ENCODE data around the gene CC2D1A.

Gene CC2D1A

DNA sequence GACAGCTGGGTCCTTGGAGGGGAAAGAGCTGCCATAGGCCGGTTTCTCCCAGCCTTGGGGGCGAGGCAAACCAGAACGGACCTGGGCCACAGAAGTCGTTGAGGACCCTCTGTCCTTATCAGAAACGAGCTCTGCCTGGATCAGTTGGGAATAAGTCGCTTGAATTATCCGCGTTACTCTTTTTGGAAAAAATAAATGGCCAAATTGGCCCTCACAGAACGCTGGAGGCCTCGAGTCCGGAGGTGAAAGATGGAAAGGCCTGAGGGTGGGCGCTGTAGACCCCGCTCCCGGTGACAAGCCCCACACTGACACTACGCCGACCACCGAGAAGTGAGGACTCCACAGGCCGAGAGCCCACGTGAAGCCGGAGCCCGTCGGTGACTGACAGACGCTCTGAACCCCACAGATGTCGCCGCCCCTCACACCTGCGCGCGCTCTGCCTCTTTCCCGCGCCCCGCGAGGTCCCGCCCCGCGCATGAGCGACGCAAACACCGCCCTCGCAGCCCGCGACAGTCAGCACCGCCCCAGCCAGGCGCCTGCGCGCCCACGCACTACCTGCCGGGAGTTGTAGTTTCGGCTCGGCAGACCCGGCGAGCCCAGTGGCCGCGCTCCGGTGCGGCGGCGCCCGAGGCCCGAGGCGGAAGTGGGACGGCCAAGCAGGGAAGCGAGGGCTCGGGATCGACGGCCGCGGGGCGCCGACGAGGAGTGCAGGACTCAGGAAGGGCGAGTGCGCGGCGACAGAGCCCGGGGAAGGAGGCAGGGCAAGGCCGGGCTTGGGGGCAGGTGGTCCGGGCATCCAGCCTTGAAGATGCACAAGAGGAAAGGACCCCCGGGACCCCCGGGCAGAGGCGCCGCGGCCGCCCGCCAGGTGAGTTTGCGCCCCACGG lies at the start of gene CC2D1A, which contains the start of gene BRME1:
CC2D1A (plus strand) TSS at position 568 of the 887 bp plus-strand sequence; CDS start at position 809, 241 bp downstream.
BRME1 (minus strand) TSS at position 484 of the 887 bp plus-strand sequence. CDS start 1,225 bp downstream, outside the sequence.
- DNase-seq = peak; percentile 93

DNA sequence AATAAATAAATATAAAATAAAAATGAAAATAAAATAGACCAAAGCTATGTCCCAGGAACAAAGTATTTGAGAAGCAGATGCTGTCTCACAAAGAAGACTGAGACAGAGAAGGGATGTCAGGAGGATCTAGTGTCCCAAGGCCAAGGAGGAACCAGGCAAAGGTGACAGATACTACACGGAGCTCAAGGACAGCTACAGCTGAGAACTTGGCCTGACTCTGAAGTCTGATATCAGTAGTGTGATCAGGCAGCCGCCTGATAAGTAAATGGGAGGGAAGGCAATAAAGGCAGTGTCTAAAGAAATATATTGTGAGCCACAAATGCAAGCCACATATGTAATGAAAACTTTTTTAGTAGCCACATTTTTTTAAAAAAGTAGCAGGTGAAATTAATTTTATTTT lies 49.5 kb upstream of the CC2D1A start:
- no peak for DNase-seq

DNA sequence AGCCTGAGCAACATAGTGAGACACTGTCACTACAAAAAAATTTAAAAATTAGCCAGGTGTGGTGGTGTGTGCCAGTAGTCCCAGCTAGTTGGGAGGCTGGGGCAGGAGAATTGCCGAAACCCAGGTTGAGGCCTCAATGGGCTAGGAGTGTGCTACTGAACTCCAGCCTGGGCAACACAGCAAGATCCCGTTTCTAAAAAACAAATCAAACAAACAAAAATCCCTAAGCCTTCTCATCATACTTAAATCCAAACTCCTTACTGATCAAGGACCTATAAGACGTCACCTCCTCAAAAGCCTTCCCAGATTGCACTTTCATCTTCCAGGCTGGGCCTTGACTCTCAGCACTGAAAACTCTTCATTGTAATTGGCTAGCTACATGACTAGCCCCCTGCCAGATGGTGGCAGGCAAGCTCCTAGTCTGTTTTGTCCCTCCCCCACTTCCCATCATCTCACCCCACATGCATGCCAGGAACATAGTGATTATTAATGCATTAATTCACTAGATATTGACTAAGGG lies 46.6 kb upstream of the CC2D1A start:
- DNase-seq = no peak

DNA sequence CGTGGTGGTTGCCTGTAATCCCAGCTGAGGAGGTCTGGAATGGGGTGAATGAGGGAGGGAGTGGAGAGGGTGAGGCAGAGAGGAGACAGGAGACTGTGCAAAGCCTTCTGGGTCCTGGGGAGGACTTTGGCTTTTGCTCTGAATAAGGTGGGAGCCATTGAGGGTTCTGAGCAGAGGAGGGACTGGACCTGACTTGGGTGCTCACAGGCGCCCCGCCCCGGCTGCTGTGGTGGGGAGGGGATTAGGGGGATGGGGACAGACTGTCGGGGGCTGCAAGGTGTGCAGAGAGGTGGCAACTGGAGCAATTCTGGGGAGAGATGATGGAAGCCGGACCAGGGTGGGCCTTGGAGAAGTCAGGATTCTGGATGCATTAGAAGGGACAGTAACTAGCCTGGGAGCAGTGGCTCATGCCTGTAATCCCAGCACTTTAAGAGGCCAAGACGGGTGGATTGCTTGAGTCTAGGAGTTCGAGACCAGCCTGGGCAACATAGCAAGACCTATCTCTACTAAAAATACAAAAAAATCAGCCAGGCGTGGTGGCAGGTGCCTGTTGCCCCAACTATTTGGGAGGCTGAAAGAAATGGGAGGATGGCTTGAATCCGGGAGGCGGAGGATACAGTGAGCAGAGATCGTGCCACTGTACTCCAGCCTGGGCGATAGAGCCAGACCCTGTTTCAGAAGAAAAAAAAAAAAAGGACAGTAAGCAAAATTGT lies 45.2 kb upstream of the CC2D1A start:
- DNase-seq = no peak

DNA sequence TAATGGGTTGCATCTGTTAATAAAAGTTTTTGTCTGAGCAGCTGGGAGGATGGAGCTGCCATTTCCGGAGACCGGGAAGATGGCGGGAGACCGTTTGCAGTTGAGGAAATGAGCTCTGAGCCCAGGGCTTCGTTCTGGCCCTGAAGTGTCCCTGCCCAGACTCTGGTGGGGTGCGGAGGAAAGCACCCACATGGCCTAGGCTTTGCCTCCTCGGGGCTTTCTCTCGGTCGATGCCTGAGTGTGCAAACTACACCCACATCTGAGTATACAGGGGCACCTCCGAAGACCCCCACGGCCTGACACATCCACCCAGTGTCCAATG lies 44.6 kb upstream of the CC2D1A start:
- no peak for DNase-seq

DNA sequence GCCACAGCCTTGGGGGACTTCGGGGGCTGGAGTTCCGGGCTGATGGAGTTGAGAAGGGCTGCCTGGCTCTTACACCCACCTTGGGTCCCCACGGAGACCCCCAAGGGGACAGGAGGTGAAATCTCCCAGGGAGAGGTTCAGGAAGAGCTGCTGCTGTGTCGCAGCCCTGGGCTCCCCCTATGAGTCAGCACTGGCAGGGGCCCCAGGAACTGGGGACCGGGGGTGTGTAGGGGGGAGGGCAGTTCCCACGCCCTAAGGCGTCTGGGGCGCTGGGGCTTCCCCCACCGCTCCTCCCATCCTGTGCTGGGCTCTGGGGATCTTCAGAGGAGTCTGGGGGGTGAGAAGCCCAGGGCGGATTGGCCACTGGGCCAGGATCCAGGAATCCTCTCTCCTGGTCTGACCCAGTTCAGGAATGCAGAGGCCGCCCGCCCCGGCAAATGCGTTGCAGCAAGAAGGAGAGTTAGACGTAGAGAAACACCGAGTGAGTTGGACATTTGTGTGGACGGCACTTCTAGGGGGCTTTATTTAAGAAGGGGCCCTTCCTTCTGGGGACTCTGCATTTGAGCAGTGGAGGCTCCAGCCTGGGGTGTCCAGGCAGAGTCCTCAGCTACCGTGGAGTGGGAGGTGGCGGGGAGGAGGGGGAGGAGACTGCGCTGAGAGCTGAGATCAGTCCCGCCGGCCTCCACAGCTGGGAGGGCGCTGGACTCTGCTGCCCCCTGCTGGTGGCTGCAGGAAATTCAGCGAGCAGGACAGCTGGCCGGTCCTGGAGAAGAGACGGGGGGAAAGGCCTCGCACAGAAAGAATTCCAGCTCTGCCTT lies 44.1 kb upstream of the CC2D1A start:
- peak; percentile 92 for DNase-seq

DNA sequence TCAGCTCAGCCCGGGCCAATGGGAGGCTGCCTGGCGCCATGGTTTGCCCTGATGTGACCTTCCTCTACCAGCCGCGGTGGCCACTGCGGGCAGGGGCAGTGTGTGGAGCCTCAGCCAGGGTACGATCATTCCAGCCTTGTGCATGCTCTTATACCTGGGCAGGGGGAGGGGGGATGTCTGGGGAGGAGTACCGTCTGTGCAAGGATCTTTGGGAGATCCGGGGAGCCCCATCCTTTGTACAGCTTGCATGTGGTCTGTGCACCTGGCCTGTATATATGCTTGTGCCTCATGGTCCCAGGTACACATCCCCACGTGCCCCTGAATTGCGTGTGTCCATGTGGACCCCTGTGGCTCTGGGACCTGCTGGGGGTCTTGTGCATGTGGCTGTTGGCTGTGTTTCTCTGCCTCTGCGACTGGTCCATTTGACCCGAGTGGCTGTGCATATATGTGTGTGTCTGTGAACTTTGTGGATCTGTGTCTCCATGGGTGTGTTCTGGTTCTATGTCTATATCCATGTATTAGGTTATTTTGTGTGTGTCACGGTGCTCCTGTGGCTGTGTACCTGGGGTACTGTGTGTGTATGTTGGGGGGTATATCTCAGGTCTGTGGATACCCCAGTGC lies 41.8 kb upstream of the CC2D1A start:
- no peak for DNase-seq

DNA sequence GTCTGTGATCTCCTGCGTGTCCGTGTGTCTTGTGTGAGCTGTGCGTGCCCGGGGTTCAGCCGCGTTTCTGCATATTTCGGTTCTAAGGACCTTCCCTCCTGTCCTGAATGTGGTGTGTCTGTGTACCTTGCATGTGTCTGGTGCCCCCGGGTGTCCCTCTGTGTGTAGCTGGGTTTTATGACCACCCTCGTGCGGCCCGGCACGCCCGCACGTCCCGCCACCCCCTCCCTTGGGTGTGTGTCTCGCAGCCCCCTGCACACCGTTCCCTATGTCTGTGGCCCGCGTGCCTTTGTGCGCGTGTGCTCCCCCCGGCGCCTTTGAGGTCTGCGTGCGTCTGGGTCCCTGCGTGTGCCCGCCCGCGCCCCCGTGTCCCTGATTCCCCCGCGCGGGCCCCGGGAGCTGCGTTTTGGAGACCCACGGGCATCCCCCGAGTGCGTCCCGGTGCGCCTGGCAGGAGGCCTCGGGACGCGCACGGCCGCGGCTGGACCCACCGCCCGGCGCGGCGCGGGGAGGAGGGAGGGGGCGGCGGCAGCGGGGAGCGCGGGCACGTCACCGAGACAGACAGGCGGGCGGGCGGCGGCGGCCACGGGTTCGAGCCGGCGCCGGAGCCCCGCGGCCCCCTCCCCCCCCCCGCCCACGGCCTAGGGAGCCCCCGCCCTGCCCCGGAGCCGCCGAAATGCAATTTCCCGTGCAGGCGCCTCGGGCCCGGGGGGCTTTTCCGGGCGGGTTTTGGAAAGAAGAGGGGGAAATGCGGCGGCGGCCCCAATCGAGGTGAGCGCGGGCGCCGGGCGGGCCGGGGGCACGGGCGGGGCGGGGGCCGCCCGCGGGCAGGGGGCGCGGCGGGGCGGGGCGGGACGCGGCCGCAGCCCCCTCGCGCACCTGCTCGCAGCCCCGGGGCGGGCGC lies 41.1 kb upstream of the CC2D1A start:
- no peak for DNase-seq

DNA sequence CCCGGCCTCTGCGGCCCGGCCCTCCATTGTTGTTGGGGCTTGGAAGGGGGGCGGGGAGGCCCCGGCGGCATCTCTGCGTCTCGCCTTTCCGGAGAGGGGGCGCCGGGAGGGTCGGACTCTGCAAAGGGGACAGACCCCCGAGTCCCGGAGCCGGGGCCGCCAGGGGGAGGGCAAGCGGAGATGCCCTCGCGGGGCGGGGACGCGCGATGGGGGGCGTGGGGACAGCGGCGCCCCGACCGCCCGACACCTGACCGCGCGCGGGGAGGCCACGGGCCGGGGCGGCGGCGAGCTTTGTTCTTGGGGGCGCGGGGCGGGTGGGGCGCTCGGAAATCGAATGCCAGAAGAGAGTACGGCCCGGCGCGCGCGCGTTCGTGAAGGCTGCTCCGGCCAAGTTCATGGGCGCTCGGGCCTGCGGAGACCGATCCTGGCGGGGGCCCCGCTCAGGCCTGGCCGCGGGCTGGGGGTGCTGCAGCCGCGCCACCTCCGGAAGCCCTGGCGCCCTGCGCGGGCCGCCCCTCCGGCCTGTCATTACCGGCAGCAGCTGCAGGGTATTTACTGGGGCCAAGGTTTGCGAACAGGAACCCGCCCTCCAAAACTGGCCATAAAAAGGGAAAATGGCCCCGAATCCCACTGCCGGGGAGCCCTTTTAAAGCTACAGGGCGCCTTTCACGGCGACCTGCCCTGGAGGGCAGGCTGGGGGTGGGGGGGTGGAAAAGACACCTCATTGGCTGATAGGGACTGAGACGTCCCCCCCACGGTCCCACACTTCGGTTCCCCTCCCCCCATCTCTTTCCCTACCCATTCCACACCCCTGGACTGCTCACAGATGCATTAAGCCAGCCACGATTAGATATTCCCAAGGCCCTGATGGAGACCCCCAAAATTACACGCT lies 40.2 kb upstream of the CC2D1A start:
- DNase-seq = no peak

DNA sequence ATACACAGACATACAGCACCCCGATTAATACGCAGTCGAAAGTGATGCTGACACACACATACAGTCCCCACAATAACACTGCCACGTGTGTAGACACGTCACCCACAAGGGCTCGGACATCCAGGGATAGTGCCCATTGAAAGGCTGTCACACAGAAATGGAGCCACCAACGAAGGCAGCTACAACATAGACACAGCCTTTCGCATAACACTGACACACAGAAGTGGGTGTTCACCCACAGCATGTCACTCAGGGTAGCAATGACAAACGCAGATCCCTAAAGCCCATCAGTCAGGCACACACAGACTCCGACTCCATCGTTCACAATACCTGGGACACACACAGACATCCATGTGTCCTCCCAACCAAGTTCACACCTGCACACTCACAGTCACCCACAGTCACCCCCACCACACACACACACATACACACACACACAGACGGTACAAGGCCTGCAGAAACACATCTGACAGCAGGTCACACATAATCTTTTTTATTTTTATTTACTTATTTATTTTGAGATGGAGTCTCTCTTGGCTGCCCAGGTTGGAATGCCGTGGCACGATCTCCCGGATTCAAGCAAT lies 39.4 kb upstream of the CC2D1A start:
- no peak for DNase-seq

DNA sequence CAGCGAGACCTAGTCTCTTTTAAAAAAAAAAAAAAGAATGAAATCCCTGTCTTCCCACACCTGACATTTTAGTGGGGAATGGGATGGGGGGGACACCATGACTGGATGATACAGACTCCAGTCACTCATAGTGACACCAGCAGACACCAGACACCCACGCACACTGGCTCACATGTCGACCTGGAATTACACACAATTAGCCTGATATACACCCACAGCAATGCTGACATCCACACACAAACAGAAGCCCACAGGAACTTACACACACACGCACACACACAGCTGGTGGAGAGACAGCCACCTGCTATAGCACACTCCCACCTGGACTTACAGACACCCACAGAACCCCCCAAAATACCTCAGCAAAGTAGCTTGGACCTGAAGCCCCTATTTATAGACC lies 37.3 kb upstream of the CC2D1A start:
- DNase-seq = no peak

DNA sequence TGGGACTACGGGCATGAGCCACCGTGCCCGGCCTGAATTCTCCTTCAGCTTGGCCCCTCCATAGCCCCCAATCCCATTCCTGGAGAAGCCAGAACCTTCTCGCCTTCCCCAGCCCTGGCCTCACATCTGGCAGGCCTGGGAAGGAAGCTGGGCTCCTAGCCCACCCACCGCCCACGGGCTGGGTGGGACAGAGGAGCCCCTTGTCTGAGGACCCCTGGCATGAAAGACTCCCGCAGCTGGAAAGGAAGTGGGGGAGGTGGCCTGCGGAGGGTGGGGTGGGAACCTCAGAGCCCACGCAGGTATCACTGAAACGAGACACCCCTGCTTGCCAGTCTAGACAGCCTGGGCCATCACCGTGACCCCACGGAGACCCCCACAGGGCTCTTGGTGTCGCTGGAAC lies 36.7 kb upstream of the CC2D1A start:
- no peak for DNase-seq

DNA sequence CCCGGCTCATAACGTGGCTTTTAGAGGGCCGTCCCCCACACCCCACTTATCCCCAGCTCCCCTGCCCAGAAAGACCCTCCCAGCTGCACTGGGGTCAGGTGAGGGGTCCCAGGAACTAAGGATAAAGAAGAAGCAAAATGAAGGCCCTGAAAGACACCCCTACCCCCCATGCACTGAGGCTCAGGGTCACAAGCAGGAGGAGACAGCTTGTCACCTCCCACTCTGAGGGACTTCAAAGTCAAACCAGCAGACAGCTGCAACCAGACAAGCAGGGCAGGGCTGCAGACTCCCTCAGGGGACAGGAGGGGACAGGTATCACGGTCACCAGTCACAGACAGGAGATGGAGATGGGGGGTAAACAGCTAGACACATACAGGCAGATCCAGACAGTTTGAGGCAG lies 35.1 kb upstream of the CC2D1A start:
- no peak for DNase-seq

DNA sequence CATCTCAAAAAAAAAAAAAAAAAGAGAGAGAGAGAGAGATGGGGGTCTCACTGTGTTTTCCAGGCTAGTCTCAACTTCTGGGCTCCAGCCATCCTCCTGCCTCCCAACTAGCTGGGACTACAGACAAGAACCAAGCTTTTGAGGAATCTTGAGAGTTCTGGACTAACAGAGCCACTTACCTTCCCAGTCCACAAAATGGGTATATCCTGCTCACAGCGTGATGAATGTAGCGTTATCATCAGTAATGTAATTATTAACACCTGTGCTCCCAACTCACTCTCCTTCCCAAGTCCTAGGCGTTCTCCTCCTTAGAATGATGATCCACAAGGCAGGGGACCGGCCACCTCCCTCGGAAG lies 33.7 kb upstream of the CC2D1A start:
- no peak for DNase-seq

DNA sequence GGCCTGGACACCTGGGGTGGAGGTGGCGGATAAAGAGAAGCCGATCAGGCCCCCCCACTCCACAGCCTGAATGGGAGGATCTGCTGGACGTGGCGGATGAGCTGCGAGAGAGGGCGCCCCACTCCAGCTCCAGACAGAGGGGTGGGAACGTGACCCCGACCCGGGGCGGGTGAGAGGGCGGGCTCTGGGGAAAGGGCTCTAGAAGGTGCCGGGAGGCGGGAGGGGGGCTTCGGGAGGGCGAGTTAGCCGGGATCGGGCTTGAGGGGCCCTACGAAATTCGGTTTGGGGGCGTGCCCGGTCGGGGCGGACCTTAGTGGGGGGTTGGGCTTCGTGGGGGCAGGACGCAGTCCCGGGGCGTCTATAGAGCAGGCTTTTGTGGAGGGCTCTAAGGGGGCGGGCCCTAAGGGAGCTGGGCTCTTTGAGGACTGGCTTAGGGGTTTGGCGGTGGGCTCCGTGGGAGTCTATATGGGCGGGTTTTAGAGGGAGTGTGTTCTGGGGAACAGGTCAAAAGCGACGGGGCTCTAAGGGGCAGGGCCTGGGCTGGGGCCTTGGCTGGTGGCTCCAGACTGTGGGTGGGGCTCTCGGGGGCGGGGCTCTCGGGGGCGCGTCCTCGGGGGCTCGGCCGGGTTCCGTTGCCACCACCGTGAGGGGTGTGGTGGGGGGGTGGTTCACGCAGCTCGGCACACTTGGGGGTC lies 33.2 kb upstream of the CC2D1A start:
- DNase-seq = peak; percentile 27

DNA sequence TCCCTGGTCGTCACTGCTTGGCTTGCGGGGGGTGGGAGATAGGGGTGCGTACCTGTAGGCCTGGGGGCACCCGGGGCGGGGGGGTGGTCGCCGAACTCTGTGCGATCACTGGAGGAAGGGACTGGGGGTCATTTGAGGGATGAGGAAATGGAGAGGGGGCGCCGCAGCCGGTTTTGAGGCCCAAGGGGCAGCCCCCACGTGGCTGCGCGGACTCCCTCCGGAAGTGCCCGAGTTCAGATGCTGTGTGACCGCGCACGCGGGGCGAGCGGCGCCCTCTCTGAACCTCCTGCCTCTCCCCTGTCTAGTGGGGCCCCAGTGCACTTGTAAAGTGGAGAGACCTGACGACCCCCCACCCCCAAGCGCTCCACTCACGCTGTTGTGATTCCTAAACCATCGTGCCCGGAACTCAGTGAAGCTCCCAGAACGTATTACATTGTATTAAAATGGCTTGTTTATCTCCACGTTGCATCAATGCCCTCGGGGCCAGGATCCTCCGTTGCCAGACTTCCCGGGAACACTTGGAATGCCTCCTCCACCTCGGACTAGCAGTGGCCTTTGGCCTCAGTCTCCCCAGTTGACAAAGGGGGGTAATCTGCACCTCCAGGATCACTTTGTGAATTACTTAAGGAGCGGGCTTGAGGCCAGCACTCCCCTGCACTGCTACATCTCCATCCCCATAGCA lies 32.0 kb upstream of the CC2D1A start:
- no peak for DNase-seq

DNA sequence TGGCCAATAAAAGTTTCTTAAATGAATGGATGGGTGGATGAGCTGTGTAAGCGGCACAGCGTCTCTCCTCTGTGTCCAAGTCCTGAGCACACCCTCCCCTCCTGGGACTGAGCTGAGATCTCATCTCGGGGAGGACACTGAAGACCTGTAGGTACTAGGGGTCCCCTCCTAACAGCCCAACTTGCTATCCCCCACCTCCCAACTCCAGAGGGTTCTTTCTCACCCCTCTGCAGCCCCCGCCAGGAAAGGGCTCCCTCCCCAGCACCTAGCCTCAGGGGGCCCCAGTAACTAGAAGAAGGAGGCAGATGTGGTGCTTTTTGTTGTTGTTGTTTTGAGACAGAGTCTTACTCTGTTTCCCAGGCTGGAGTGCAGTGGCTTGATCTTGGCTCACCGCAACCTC lies 30.2 kb upstream of the CC2D1A start:
- no peak for DNase-seq

DNA sequence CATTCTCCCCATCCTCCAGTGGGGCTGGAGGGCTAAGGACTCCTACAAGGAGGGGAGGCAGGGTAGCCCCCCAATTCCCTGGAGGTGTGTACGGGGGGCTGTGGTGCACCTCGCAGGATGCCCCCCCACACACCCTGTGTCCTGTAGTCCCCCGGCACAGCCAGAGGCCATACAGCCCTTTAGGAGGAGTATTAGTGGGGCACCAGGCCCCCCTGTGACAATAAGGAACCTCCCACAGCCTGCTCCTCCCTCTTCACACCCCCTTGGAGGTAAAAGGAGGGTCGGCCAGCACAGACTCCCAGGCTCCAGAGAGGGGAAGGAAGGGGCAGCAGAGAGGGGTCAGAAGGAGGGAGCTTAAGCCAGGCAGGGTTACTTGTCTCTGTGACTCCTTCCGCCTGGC lies 29.2 kb upstream of the CC2D1A start, which contains the start of gene NANOS3:
NANOS3 (plus strand) TSS at position 301 of the 400 bp plus-strand sequence. CDS start 115 bp downstream, outside the sequence.
- DNase-seq = no peak

DNA sequence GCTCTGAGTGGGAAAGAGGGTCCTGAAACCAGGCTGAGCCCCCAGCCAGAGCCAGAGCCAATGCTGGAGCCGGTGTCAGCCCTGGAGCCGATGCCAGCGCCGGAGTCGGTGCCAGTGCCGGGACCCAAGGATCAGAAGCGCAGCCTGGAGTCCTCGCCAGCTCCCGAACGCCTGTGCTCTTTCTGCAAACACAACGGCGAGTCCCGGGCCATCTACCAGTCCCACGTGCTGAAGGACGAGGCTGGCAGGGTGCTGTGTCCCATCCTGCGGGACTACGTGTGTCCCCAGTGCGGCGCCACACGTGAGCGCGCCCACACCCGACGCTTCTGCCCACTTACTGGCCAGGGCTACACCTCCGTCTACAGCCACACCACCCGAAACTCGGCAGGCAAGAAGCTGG lies 28.7 kb upstream of the CC2D1A start:
- DNase-seq = no peak

All from CD4-positive, alpha-beta T cell treated with Interferon gamma for 1 hour (primary cell).